ENCODE data around the gene BRD2. TPM values are rescaled to one million over a fixed set of nuclear protein-coding genes. Genes with fewer than 3 reads are reported as not detected.
A peak's percentile ranks its signal among the peaks of the same experiment; 100 is the strongest.

The BRD2 gene
- total RNA-seq, 4 donors from 2014 or later = 130 to 150 (median 136) TPM

GRCh38 chr6:32984622-32985389, 16.4 kb downstream of the BRD2 start:
- H3K27me3 ChIP-seq = no peaks in the 10 kb centered on the region
- TF ChIP-seq EP300 (IDR thresholded peaks at IDR 0.05) (peak in 1 of 2 donors; percentile 27), CTCF (IDR thresholded peaks at IDR 0.05) (peak; percentile 83 to 93 (median 87)), POLR2A (IDR thresholded peaks at IDR 0.05) (no peak)
- no peak overlapping the region for H3K27ac ChIP-seq
- no peaks in the 10 kb centered on the region for H3K9me3 ChIP-seq
- 12 to 13% methylated on average over 9 of the region's 9 CpGs for WGBS, 2 donors
- H3K4me1 ChIP-seq = peaks cover 0 to 34% (median 0%) of the 10 kb centered on the region in 4 donors
- H3K4me3 ChIP-seq = no peak overlapping the region
- DNase-seq (ENCODE audit: low spot score in 2 of 2) = peak; percentile 92 to 98
- H3K36me3 ChIP-seq = peaks cover 5 to 23% (median 12%) of the 10 kb centered on the region in 3 donors

GRCh38 chr6:32989368-32989767, 21.0 kb downstream of the BRD2 start:
- Histone ChIP-seq H3K27ac (no peak overlapping the region), H3K36me3 (no peaks in the 10 kb centered on the region), H3K4me1 (peaks cover 0 to 3% (median 0%) of the 10 kb centered on the region in 4 donors), H3K9me3 (no peaks in the 10 kb centered on the region), H3K4me3 (no peak overlapping the region), H3K27me3 (no peaks in the 10 kb centered on the region)
- no peak for DNase-seq (ENCODE audit: low spot score in 2 of 2)
- WGBS, 2 donors = 84 to 93% methylated on average over 1 of the region's 1 CpG
- TF ChIP-seq POLR2A (IDR thresholded peaks at IDR 0.05) (no peak), EP300 (IDR thresholded peaks at IDR 0.05) (no peak), CTCF (IDR thresholded peaks at IDR 0.05) (no peak)

GRCh38 chr6:32991972-32992371, 23.6 kb downstream of the BRD2 start:
- Histone ChIP-seq H3K4me3 (no peak overlapping the region), H3K9me3 (no peaks in the 10 kb centered on the region), H3K27me3 (no peaks in the 10 kb centered on the region), H3K27ac (no peak overlapping the region), H3K36me3 (no peaks in the 10 kb centered on the region), H3K4me1 (no peaks in the 10 kb centered on the region)
- WGBS, 2 donors = 79 to 83% methylated on average over 4 of the region's 4 CpGs
- DNase-seq (ENCODE audit: low spot score in 2 of 2) = no peak
- TF ChIP-seq POLR2A (IDR thresholded peaks at IDR 0.05) = no peak
- TF ChIP-seq EP300 (IDR thresholded peaks at IDR 0.05) = no peak
- TF ChIP-seq CTCF (IDR thresholded peaks at IDR 0.05) = no peak

- TF ChIP-seq POLR2A (IDR thresholded peaks at IDR 0.05) = no peak
- TF ChIP-seq CTCF (IDR thresholded peaks at IDR 0.05) = no peak
- no peaks in the 10 kb centered on the region for H3K4me1 ChIP-seq
- H3K27me3 ChIP-seq = no peaks in the 10 kb centered on the region
- no peaks in the 10 kb centered on the region for H3K36me3 ChIP-seq
- WGBS, 2 donors = 74 to 77% methylated on average over 9 of the region's 9 CpGs
- no peaks in the 10 kb centered on the region for H3K9me3 ChIP-seq
- no peak for DNase-seq (ENCODE audit: low spot score in 2 of 2)
- no peak overlapping the region for H3K27ac ChIP-seq
- H3K4me3 ChIP-seq = no peak overlapping the region
Observed at GRCh38 chr6:32993363-32993973, 25.1 kb downstream of the BRD2 start.

GRCh38 chr6:32995448-32995847, 27.1 kb downstream of the BRD2 start:
- H3K4me3 ChIP-seq = no peak overlapping the region
- TF ChIP-seq CTCF (IDR thresholded peaks at IDR 0.05) (no peak), POLR2A (IDR thresholded peaks at IDR 0.05) (no peak), EP300 (IDR thresholded peaks at IDR 0.05) (no peak)
- 45% methylated on average over 2 of the region's 2 CpGs for WGBS, 2 donors
- H3K36me3 ChIP-seq = no peaks in the 10 kb centered on the region
- no peaks in the 10 kb centered on the region for H3K9me3 ChIP-seq
- no peak overlapping the region for H3K27ac ChIP-seq
- no peaks in the 10 kb centered on the region for H3K4me1 ChIP-seq
- no peak for DNase-seq (ENCODE audit: low spot score in 2 of 2)
- peaks cover 0 to 3% of the 10 kb centered on the region in 2 donors for H3K27me3 ChIP-seq
